Panc1 (cell line): Measurements from ENCODE around the gene TRIM56. TPM values are rescaled to one million over a fixed set of nuclear protein-coding genes. Genes with fewer than 3 reads are reported as not detected.

Source experiments
- ATAC-seq: fragments of 200-7000 bp; cut with Tn5 transposase; 2 replicates; pipeline ENCODE4 v1.9.1; 2020; ENCODE audit warnings: mild to moderate bottlenecking, moderate library complexity
- BruUV-seq: library from RNA; stranded (reverse); fragments of 400-500 nt; replicated peaks from 2 replicates; lab custom pipeline; 2021; lab: Mats Ljungman, UMichigan
- CTCF ChIA-PET: fragments of 300-600 bp; sonication (Branson Sonifier 250); formaldehyde crosslinking; loops from one replicate; lab custom pipeline; 2022; ENCODE audit warnings: antibody characterized with exemption; lab: Charles Lee
- POLR2A ChIA-PET: fragments of 300-600 bp; sonication (Branson Sonifier 250); formaldehyde crosslinking; loops from one replicate; lab custom pipeline; 2022; ENCODE audit warnings: antibody characterized with exemption; lab: Charles Lee
- DNase-seq: peaks from one replicate; pipeline ENCODE4 v3.0.0-alpha.2; 2010; ENCODE audit warnings: low read depth, low spot score
- H3K27ac ChIP-seq: 2 replicates; pipeline ENCODE4 v1.5.1; 2011; ENCODE audit warnings: mild to moderate bottlenecking, low read length, inconsistent platforms
- H3K27me3 ChIP-seq: fragments of 200-500 bp; sonication (Bioruptor generic); 2 replicates; pipeline ENCODE4 v1.6.0; 2014; ENCODE audit warnings: low read length, inconsistent platforms; ENCODE audit not compliant: control insufficient read depth, insufficient read depth
- H3K36me3 ChIP-seq: fragments of 200-500 bp; sonication (Bioruptor generic); 2 replicates; pipeline ENCODE4 v1.5.1; 2014; ENCODE audit warnings: inconsistent platforms, mild to moderate bottlenecking, low read length, moderate library complexity; ENCODE audit not compliant: control insufficient read depth, insufficient read depth
- H3K4me1 ChIP-seq: 2 replicates; pipeline ENCODE4 v1.5.1; 2011; ENCODE audit warnings: inconsistent platforms, mild to moderate bottlenecking, low read length, moderate library complexity; ENCODE audit not compliant: control insufficient read depth, insufficient read depth
- H3K4me3 ChIP-seq, 2 experiments: 2 replicates each; pipeline ENCODE4 v1.5.1; 2011 to 2012; ENCODE audit warnings: low read depth in 2 of 2, low read length in 2 of 2, mild to moderate bottlenecking in 2 of 2, inconsistent platforms in 1 of 2, moderate library complexity in 1 of 2
- H3K9me3 ChIP-seq: fragments of 200-500 bp; sonication (Bioruptor generic); 2 replicates; pipeline ENCODE4 v1.5.1; 2014; ENCODE audit warnings: low read depth, mild to moderate bottlenecking, inconsistent platforms, low read length, moderate library complexity; ENCODE audit not compliant: control insufficient read depth, insufficient read depth
- POLR2AphosphoS5 ChIP-seq: IDR thresholded peaks from 2 replicates; pipeline ENCODE4 v1.6.1; 2012; ENCODE audit warnings: mild to moderate bottlenecking, low read depth, low read length, moderate library complexity
- SIN3A ChIP-seq: IDR thresholded peaks from 2 replicates; pipeline ENCODE4 v1.6.1; 2012; ENCODE audit warnings: low read depth, mild to moderate bottlenecking, low read length, moderate library complexity, borderline replicate concordance; ENCODE audit not compliant: insufficient read depth
- TCF7L2 ChIP-seq: IDR thresholded peaks from 2 replicates; pipeline ENCODE4 v1.6.1; 2011; ENCODE audit warnings: mild to moderate bottlenecking, low read depth, low read length, inconsistent platforms
- in situ Hi-C: cut with HindIII; loops from 2 replicates; pipeline ENCODE4 v1.10.0; 2016; ENCODE audit warnings: low sequenced_read_pairs, low pct_unique_long_range_greater_than_20kb
- intact Hi-C: fragments of 100-400 bp; cut with micrococcal nuclease; formaldehyde crosslinking; loops from one replicate; pipeline ENCODE4 v1.10.0; 2022; ENCODE audit not compliant: unreplicated experiment
- total RNA-seq: library from RNA; stranded (reverse); gene quantifications from one replicate; pipeline ENCODE4 v1.2.1, GENCODE V29; 2021; ENCODE audit not compliant: unreplicated experiment
- TF ChIP-seq, protein P1 (sequence below): fragments of 450-650 bp; IDR thresholded peaks from 2 replicates; pipeline ENCODE4 v1.5.1; 2017; ENCODE audit warnings: mild to moderate bottlenecking
- TF ChIP-seq, protein P2 (sequence below), 2 experiments: IDR thresholded peaks; 2 replicates each; pipeline ENCODE4 v1.6.1; 2011 to 2012; ENCODE audit warnings: low read depth in 2 of 2, control low read depth in 1 of 2, low read length in 1 of 2, mild to moderate bottlenecking in 1 of 2, moderate library complexity in 1 of 2; ENCODE audit not compliant: insufficient read depth in 1 of 2

Gene TRIM56
- total RNA-seq, 1 experiment from 2014 or later, result 37.4 TPM

DNA sequence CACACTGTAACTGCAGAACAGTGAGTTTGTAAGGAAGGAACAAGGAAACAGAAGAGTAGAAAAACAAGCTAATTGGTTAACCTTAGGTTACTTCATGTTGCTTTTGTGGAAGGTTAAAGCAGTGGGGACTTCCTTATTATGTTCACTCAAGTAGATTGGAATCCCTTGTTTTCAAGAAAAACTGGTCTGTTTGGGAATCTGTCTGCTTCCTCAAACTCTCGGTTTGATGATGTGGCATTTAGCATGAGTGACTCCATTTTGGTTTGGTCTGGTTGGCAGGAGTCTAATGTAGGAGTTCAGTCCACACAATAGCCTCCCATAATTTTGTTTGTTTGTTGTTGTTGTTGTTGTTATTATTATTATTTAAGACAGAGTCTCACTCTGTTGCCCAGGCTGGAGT, 3.8 kb upstream of the TRIM56 start:
- CTCF ChIA-PET, result no interaction called here
- in situ Hi-C loops (no loop called here), intact Hi-C loops (no loop called here)
- H3K27me3 ChIP-seq, result no peaks in the 10 kb centered on the region
- POLR2A ChIA-PET, result no interaction called here
- ATAC-seq, result no peak
- no TSS peak for BruUV-seq
- H3K4me1 ChIP-seq, result peaks cover 11% of the 10 kb centered on the region; the same call in 1 of the 2 replicates
- no peak overlapping the region for H3K27ac ChIP-seq
- DNase-seq, result no peak
- H3K36me3 ChIP-seq, result no peaks in the 10 kb centered on the region
- no peaks in the 10 kb centered on the region for H3K9me3 ChIP-seq
- TF ChIP-seq, protein P1, sequence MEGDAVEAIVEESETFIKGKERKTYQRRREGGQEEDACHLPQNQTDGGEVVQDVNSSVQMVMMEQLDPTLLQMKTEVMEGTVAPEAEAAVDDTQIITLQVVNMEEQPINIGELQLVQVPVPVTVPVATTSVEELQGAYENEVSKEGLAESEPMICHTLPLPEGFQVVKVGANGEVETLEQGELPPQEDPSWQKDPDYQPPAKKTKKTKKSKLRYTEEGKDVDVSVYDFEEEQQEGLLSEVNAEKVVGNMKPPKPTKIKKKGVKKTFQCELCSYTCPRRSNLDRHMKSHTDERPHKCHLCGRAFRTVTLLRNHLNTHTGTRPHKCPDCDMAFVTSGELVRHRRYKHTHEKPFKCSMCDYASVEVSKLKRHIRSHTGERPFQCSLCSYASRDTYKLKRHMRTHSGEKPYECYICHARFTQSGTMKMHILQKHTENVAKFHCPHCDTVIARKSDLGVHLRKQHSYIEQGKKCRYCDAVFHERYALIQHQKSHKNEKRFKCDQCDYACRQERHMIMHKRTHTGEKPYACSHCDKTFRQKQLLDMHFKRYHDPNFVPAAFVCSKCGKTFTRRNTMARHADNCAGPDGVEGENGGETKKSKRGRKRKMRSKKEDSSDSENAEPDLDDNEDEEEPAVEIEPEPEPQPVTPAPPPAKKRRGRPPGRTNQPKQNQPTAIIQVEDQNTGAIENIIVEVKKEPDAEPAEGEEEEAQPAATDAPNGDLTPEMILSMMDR, result no peak
- TF ChIP-seq, protein P2, sequence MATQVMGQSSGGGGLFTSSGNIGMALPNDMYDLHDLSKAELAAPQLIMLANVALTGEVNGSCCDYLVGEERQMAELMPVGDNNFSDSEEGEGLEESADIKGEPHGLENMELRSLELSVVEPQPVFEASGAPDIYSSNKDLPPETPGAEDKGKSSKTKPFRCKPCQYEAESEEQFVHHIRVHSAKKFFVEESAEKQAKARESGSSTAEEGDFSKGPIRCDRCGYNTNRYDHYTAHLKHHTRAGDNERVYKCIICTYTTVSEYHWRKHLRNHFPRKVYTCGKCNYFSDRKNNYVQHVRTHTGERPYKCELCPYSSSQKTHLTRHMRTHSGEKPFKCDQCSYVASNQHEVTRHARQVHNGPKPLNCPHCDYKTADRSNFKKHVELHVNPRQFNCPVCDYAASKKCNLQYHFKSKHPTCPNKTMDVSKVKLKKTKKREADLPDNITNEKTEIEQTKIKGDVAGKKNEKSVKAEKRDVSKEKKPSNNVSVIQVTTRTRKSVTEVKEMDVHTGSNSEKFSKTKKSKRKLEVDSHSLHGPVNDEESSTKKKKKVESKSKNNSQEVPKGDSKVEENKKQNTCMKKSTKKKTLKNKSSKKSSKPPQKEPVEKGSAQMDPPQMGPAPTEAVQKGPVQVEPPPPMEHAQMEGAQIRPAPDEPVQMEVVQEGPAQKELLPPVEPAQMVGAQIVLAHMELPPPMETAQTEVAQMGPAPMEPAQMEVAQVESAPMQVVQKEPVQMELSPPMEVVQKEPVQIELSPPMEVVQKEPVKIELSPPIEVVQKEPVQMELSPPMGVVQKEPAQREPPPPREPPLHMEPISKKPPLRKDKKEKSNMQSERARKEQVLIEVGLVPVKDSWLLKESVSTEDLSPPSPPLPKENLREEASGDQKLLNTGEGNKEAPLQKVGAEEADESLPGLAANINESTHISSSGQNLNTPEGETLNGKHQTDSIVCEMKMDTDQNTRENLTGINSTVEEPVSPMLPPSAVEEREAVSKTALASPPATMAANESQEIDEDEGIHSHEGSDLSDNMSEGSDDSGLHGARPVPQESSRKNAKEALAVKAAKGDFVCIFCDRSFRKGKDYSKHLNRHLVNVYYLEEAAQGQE (IDR thresholded peaks at IDR 0.05; ENCODE audit: insufficient read depth in 1 of 2, low read depth in 2 of 2, low read length in 1 of 2), result no peak
- TF ChIP-seq SIN3A (no peak), TCF7L2 (no peak), POLR2AphosphoS5 (no peak)
- no peak overlapping the region for H3K4me3 ChIP-seq

DNA sequence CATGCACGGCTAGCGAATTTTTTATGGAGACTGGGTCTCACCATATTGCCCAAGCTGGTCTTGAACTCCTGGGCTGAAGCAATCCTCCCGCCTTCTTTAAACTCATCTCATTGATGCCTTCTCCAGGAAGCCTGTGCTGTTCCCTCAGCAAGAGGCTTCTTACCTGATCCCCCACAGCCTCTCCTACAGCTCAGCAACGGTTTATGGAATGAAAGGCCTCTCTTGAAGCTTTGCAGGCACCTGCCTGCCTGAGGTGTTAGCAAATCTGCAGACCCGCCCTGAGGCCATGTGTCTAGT, 468 bp upstream of the TRIM56 start:
- no peaks in the 10 kb centered on the region for H3K27me3 ChIP-seq
- POLR2A ChIA-PET, result interaction anchor here (0.6 to 0.9 kb wide), 4 partner anchors 46 to 87 kb away, joined by 3 to 11 read pairs (median 7); no protein-coding TSS in a partner anchor
- H3K27ac ChIP-seq, result peak overlapping the region; percentile 97
- H3K9me3 ChIP-seq, result no peaks in the 10 kb centered on the region
- H3K4me1 ChIP-seq, result peaks cover 14% of the 10 kb centered on the region
- no peak for TF ChIP-seq POLR2AphosphoS5
- TF ChIP-seq TCF7L2, result no peak
- TF ChIP-seq SIN3A, result no peak
- TF ChIP-seq, protein P2 (IDR thresholded peaks at IDR 0.05; ENCODE audit: insufficient read depth in 1 of 2, low read depth in 2 of 2, low read length in 1 of 2), result no peak
- TF ChIP-seq, protein P1, result no peak
- DNase-seq (no peak), ATAC-seq (no peak)
- intact Hi-C loops, result no loop called here
- CTCF ChIA-PET, result no interaction called here
- BruUV-seq, result no TSS peak
- in situ Hi-C loops, result no loop called here
- H3K36me3 ChIP-seq, result no peaks in the 10 kb centered on the region
- H3K4me3 ChIP-seq, result peak overlapping the region; percentile 65 to 87
